GDM1 (cell line): Measurements from ENCODE around the gene TNNC2.
"Not testable (repeated sequence)": the region's sequence is repeated elsewhere in the genome, so short reads cannot be mapped to it uniquely, and the experiment has no call there.

Source experiments
- DNase-seq: peaks from one replicate; lab custom pipeline; 2025; lab: John Stamatoyannopoulos, UW

Gene TNNC2

GRCh38 chr20:45848969-45849582 is 22.0 kb upstream of the TNNC2 start:
- DNase-seq: no peak

GRCh38 chr20:45848421-45848820 is 21.3 kb upstream of the TNNC2 start:
- DNase-seq: no peak

- DNase-seq: no peak
Observed at GRCh38 chr20:45845452-45845851, 18.3 kb upstream of the TNNC2 start.

- no peak for DNase-seq
Observed at GRCh38 chr20:45843506-45843905, 16.4 kb upstream of the TNNC2 start.

GRCh38 chr20:45842169-45842812 is 15.2 kb upstream of the TNNC2 start:
- no peak for DNase-seq

- no peak for DNase-seq
Observed at GRCh38 chr20:45841407-45842129, 14.5 kb upstream of the TNNC2 start.

GRCh38 chr20:45840700-45841198 is 13.6 kb upstream of the TNNC2 start:
- no peak for DNase-seq

- DNase-seq: no peak
Observed at GRCh38 chr20:45836841-45837240, 9.7 kb upstream of the TNNC2 start.

GRCh38 chr20:45835825-45836224 is 8.7 kb upstream of the TNNC2 start:
- no peak for DNase-seq

- DNase-seq: no peak
Observed at GRCh38 chr20:45835329-45835765, 8.2 kb upstream of the TNNC2 start.

- DNase-seq: no peak
Observed at GRCh38 chr20:45834797-45835161, 7.7 kb upstream of the TNNC2 start.

- DNase-seq: no peak
Observed at GRCh38 chr20:45833883-45834796, 7.0 kb upstream of the TNNC2 start.

- no peak for DNase-seq
Observed at GRCh38 chr20:45833030-45833882, 6.1 kb upstream of the TNNC2 start, which contains the start of gene SNX21. TSS of gene SNX21 (plus strand) at chr20:45833799. CDS start at chr20:45833920, 121 bp downstream.

GRCh38 chr20:45832619-45833018 is 5.5 kb upstream of the TNNC2 start:
- DNase-seq: no peak

- not testable (repeated sequence) for DNase-seq
Observed at GRCh38 chr20:45829673-45830106, 2.6 kb upstream of the TNNC2 start.

- no peak for DNase-seq
Observed at GRCh38 chr20:45828589-45828988, 1.5 kb upstream of the TNNC2 start.

- DNase-seq: no peak
Observed at GRCh38 chr20:45827712-45828111, 600 bp upstream of the TNNC2 start.

GRCh38 chr20:45826381-45827019 is 612 bp downstream of the TNNC2 start:
- no peak for DNase-seq

- no peak for DNase-seq
Observed at GRCh38 chr20:45823949-45824835, 2.9 kb downstream of the TNNC2 start.
